HG02884 (cell line): ENCODE results near the gene FSCB.
"Not testable (repeated sequence)": the region's sequence is repeated elsewhere in the genome, so short reads cannot be mapped to it uniquely, and the experiment has no call there.

ENCODE experiments used
- ATAC-seq: cut with Tn5 transposase; IDR thresholded peaks from one replicate; pipeline ENCODE4 v1.9.1; 2021; ENCODE audit warnings: mild to moderate bottlenecking, moderate library complexity; ENCODE audit not compliant: unreplicated experiment

The FSCB gene, protein sequence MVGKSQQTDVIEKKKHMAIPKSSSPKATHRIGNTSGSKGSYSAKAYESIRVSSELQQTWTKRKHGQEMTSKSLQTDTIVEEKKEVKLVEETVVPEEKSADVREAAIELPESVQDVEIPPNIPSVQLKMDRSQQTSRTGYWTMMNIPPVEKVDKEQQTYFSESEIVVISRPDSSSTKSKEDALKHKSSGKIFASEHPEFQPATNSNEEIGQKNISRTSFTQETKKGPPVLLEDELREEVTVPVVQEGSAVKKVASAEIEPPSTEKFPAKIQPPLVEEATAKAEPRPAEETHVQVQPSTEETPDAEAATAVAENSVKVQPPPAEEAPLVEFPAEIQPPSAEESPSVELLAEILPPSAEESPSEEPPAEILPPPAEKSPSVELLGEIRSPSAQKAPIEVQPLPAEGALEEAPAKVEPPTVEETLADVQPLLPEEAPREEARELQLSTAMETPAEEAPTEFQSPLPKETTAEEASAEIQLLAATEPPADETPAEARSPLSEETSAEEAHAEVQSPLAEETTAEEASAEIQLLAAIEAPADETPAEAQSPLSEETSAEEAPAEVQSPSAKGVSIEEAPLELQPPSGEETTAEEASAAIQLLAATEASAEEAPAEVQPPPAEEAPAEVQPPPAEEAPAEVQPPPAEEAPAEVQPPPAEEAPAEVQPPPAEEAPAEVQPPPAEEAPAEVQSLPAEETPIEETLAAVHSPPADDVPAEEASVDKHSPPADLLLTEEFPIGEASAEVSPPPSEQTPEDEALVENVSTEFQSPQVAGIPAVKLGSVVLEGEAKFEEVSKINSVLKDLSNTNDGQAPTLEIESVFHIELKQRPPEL

DNA sequence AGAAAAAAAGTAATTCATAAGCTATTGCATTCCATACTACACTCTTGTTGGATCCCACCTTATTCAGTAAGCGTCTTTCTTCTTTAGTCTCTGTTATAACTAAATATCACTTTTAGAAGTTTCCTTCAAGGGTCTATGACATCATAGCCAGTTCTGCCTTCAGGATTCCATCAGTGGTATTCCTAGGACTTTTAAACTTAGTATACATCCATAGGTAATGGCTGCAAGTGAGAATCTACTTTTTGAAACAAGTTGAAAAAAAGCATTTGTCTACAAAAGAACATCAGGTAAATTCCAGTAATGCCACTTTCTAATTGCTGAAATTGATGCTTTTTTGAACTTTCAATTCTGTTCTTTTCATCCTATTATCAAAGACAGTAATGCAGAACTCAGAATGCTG lies at the start of gene FSCB:
Gene FSCB, minus strand, starts transcription at position 101 of the 400 bp plus-strand sequence. CDS start 296 bp downstream, outside the sequence.
- ATAC-seq: no peak

DNA sequence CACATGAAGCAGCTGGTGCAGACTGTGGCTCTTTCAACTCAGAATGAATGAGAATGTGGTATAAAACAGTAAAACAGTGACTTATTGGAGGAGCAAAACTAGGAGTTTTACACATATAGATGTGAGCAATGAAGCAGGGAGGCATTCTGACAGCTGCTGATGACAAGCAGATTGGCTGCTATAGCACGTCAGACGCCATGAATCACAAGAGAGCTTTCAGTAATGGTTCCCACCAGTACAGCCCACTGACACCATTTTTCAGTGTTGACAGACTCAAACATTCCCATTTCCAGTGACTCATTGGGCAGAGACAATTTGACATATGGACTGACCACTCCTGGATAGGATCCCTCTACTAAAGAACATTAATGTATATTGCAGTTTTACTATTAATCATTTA lies 24.6 kb upstream of the FSCB start:
- no peak for ATAC-seq

DNA sequence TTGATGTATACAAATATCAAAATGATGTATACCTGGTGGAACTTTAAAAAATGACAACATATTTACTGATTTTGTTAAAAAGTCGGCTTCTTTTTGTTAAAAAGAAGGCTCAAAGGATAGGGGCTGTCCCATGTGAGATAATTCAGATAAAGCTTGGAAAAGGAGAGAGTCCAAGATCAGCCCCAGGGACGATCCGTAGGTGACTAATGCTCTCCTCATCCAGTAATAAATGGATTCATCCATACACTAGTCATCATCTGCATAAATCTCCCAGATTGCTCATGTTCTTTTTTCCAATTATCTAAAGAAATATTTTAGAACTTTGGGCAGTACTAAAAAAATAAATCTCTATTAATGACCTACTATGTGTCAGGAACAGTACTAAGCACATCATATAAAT lies 23.4 kb upstream of the FSCB start:
- no peak for ATAC-seq

DNA sequence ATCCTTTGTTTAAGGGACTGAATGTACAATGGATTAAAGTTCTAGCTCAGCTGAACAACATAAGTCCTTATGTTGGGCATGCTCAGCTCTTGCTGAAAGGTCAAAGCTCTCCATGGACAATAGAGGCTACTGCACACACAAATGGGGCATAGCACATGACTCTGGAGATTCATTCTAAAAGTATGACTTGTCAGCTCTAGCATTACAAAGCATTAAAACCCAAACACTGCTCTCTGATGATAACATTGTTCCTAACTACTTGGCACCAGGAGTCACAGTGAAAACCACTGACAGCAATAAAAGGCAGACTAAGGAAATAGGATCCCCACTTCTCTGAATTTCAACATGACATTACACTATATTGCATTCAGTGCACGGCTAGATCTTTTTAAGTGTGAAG lies 21.9 kb upstream of the FSCB start:
- ATAC-seq: no peak

DNA sequence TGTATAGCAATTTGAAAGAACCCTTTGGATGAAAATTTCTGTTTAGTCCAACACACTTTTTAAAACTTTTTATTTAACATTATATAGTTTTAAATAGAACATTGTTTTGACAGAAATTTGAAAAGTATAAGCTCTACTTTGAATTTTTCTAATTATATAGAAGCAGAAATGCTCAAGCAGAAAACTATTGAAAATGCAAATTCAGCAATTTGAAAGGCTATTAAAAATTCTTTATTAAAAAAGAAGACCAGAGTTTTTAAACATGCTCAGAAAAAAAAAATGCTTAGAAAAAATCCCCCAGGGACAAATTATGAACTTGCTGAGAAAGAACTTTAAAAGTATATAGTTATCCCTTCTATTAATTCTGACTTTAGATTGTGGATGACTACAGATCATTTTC lies 21.1 kb upstream of the FSCB start:
- ATAC-seq: no peak

DNA sequence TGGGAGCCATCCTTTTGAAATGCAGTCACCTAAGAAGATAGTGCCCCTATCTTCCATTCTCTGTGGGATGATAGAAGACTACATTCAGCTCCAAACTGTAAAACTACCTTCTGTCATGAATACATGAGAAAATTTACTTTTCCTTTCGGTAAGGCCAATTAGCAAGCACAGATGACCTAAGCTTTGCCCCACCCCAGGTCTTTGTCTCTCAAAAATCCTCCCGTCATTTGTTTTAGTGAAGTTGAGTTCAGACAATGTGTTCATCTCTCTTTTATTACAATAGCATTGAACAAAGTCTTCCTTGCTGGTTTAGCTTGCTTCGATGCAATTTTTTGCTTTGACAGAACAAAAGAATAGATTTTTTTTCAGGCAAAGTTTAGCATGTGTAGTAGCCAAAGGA lies 18.2 kb upstream of the FSCB start:
- no peak for ATAC-seq

DNA sequence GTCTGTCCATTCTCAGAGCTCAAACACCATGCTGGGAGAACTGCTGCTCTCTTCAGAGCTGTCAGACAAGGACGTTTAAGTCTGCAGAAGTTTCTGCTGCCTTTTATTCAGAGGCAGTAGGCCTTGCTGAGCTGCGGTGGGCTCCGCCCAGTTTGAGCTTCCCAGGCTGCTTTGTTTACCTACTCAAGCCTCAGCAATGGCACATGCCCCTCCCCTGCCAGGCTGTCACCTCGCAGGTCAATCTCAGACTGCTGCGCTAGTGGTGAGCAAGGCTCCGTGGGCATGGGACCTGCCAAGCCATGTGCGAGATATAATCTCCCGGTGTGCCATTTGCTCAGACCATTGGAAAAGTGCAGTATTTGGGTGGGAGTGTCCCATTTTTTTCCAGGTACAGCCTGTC lies 8.6 kb upstream of the FSCB start:
- not testable (repeated sequence) for ATAC-seq

DNA sequence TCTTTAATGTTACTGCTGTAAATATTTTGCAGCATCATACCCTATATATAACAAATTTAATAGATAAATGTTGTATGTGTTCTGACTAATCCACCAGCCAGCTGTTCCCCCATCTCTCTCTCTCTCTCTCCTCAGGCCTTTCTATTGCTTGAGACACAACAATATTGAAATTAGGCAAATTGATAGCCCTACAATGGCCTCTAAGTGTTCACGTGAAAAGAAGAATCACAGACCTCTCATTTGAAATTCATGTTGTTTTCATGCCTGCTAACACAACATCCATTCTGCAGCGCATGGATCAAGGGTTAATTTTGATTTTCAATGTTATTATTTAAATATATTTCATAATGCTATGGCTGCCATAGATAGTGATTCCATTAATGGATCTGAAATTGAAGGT lies 1.8 kb upstream of the FSCB start:
- no peak for ATAC-seq

DNA sequence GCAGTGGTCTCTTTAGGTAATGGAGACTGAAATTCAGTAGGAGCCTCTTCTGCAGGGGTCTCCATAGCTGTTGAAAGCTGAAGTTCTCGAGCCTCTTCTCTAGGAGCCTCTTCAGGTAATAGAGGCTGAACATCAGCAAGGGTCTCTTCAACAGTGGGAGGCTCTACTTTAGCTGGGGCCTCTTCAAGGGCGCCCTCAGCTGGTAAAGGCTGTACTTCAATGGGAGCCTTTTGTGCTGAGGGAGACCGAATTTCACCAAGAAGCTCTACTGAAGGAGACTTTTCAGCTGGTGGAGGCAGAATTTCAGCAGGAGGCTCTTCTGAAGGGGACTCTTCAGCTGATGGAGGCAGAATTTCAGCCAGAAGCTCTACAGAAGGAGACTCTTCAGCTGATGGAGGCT lies 1.5 kb downstream of the FSCB start:
- ATAC-seq: no peak

DNA sequence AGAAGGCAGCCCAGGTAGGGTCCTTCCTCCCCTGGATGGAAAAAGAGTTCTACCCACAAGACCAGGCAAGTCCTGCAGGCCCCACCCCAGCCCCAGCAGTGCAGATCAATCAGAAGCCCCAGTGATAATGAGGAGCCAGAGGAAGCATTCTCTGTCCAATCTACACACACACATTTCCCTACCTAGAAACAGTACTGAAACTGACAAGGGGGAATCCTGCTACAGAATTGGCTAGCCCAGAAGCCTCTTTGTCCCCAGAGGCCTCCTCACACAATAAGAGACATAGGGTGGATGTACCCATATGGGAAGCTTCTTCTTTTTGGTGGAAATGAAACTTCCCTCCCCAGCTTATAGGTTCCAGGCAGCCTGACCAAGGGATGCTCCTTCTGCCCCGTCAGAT lies 9.9 kb downstream of the FSCB start:
- ATAC-seq: no peak

DNA sequence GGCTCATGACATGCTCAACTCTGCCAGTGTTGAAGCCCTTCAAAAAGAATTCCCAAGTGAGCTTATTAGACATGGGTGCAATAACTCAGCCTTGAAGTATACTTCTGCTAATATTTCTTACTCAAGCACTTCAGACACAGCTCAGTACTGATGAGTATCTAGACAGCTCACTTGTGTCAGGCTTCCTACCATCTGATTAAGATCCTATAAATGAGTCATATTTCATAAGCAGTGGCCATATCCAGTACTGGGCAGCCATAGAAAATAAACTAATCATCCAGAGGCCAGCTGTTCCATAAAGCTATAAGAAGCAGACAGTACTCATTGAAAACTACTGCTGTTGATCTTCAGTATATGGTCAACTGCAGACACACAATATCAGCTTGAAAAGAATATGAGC lies 12.9 kb downstream of the FSCB start:
- ATAC-seq: no peak

DNA sequence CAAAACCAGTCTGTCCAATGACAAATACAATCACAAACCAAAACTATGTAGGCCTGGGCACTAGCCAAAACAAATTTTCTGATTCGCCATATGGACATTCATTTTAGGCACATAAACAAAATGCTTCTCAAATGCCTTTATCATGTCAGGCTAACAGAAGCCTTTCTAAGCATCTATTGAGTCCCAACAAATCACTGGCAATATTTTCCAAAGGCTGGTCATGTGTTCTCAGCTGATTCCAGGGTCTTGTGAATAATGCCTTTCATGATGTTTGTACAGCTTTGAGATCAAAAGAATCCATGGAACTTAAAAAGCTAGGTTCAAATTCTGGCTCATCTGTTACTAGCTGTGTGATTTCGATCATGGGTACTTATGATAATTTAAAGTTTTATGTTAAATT lies 16.1 kb downstream of the FSCB start:
- no peak for ATAC-seq

DNA sequence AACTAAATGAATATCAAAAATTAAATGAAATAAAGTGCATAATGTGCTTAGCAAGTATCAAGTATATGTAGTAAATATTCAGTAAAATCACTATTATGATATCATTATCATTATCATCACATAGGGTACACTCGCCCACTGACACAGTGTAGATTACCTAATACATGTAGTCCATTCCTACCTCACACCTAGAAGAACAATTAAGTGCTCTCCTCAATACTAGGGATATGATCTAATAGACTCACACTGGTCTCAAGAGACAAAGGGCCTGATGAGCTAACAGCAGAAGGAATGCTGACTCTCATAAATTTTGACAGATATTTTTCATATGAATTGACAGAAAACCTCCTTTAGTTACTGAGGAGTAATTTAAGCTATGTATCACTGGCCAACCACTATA lies 29.1 kb downstream of the FSCB start:
- ATAC-seq: no peak

DNA sequence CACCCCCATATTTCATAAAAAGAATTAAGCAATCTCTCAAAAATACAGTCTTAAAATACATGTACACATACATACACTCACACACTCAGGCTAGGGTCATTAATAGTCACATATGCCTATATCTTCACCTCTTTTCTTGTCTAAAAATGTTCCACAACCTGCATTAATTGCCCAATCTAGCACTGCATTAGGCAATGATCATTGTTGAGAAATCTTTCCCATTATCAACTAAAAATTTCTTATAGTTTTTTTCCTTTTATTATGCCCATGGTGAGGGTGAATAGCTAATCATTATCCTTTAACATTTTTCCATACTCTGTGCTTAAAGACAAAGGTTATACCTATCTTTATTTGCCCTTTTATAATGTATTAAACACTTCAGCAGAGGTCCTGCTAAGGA lies 38.3 kb downstream of the FSCB start:
- ATAC-seq: no peak

DNA sequence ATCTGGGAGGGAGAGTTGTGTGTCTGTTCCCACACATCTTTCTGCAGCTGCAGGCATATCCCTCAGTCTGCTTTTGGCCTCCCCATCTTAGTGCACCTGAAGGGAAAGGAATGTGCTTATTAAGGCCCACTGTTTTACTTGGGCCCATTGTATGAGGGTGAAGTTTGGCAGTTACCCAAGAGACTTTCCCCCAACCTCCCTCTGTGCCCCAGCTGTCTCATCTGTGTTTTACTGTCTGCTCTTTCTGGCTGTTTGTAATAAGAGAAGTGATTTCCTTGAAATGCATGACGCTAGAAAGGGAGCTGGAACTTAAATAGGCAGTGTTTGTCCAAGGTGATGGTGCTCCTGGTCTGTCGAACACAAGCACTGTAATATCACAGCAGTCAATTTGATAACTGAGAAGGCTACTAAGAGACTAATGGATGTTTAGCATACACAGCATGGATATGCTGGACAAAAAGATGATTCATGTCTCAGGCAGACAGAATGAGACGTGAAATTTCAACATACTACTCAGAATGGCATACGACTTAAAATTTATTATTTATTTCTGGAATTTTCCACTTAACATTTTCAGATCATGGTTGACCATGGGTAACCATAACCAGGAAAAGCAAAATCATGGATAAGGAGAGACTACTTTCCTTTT lies 43.6 kb downstream of the FSCB start:
- ATAC-seq: no peak

DNA sequence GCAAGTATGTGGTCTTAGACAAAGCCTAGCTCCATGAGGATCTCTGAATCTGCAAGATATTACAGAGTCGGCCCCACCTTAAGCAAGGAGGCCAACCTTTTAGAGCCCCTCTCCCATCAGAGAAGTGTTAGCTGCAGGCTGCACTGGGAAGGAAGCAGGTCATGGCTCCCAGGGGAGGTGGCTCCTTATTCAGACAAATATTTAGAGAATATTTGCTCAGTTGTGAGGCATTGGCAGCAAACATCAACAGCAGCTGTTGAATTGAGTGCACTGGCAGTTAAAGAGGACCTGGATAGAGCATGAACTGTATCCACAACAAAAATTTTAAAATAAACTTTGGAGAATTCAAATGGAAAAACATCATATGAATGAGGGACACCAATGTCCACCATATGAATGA lies 44.7 kb downstream of the FSCB start:
- ATAC-seq: no peak

DNA sequence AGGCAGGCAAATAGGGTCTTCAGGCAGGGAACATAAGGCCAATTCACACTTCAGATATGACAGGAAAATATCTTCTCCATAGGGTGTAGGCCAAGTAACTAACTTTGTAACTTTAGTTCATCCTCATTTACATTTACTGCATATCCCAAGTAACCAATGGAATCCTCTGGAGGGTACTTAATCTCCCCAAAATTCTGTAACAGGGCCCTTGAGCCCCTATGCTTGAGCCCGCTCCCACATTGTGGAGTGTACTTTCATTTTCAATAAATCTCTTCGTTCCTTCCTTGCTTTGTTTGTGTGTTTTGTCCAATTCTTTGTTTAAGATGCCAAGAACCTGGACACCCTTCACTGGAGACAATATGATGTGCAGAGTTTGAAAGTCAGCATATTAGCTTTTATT lies 45.3 kb downstream of the FSCB start:
- no peak for ATAC-seq
